Activated T-cell treated with anti-CD3 and anti-CD28 coated beads for 24 hours (primary cell): ENCODE measurements around the gene RBM20.

Experiments
- DNase-seq: peaks from one replicate; pipeline ENCODE4 v3.0.0-alpha.2; 2020; ENCODE audit warnings: low read depth

Gene RBM20

GRCh38 chr10:110679486-110680272 is 35.5 kb downstream of the RBM20 start:
- no peak for DNase-seq

- no peak for DNase-seq
These were observed 36.3 kb downstream of the RBM20 start for GRCh38 chr10:110680273-110681020.

GRCh38 chr10:110681023-110681681 is 37.0 kb downstream of the RBM20 start:
- no peak for DNase-seq

GRCh38 chr10:110682348-110682747 is 38.2 kb downstream of the RBM20 start:
- no peak for DNase-seq

GRCh38 chr10:110684800-110685446 is 40.8 kb downstream of the RBM20 start:
- DNase-seq = no peak

- DNase-seq = no peak
These were observed 41.9 kb downstream of the RBM20 start for GRCh38 chr10:110686047-110686446.

GRCh38 chr10:110686949-110687348 is 42.8 kb downstream of the RBM20 start:
- DNase-seq = no peak

- DNase-seq = no peak
These were observed 43.3 kb downstream of the RBM20 start for GRCh38 chr10:110687400-110687799.

GRCh38 chr10:110691139-110691538 is 47.0 kb downstream of the RBM20 start:
- DNase-seq = no peak

GRCh38 chr10:110694263-110694662 is 50.1 kb downstream of the RBM20 start:
- DNase-seq = no peak

GRCh38 chr10:110694820-110695538 is 50.8 kb downstream of the RBM20 start:
- DNase-seq = no peak

- DNase-seq = no peak
These were observed 51.4 kb downstream of the RBM20 start for GRCh38 chr10:110695539-110695886.

- DNase-seq = no peak
These were observed 52.3 kb downstream of the RBM20 start for GRCh38 chr10:110696436-110696835.

- DNase-seq = no peak
These were observed 54.2 kb downstream of the RBM20 start for GRCh38 chr10:110698340-110698739.

GRCh38 chr10:110698782-110699201 is 54.7 kb downstream of the RBM20 start:
- DNase-seq = no peak

- no peak for DNase-seq
These were observed 55.8 kb downstream of the RBM20 start for GRCh38 chr10:110699859-110700468.

GRCh38 chr10:110700947-110701616 is 56.9 kb downstream of the RBM20 start:
- no peak for DNase-seq

GRCh38 chr10:110701617-110701971 is 57.5 kb downstream of the RBM20 start:
- DNase-seq = no peak

GRCh38 chr10:110704070-110704469 is 59.9 kb downstream of the RBM20 start:
- DNase-seq = no peak

GRCh38 chr10:110704906-110705476 is 60.9 kb downstream of the RBM20 start:
- no peak for DNase-seq
